Umbilical cord (tissue), 2 donors: ENCODE data around the gene HPCA. TPM values are rescaled to one million over a fixed set of nuclear protein-coding genes. Genes with fewer than 3 reads are reported as not detected.

Source experiments
- DNase-seq: peaks from one replicate; pipeline ENCODE4 v3.0.0-alpha.2; 2015; ENCODE audit warnings: low spot score
- total RNA-seq: library from RNA; depleted of rRNA; stranded (reverse); fragments of >200 nt; gene quantifications from one replicate; pipeline ENCODE4 v1.2.3, GENCODE V29; 2014; ENCODE audit warnings: low replicate concordance; ENCODE audit not compliant: insufficient read depth

Gene HPCA
- total RNA-seq, 1 donor from 2014 or later, result 1.7 TPM

DNA sequence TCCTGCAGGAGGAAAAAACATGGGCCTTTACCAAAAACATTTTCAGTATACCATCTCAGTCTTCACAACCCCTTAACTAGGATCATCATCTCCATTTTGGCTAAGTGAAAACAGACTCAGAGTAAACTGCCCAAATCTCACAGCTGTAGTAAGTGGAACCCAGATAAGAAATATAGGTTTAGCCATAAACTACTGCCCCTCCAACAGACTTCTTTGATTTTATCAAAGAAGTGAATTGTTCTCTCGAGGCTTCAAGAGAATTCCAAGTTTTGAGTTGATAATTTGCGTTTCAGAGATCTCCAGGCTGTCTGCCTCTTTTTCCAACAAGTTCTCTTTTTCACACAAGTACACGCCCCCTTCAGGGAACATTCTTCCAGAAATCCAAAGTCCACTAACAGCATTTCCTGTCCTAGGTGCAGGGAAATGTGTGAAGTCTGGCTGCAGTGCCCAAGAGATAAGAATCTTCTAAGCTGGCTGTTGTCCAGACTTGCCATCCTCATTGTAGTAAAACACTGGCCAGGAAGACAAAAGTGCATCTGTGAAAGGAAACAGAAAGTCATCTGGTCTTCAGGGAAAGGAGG, 47.5 kb downstream of the HPCA start:
- peak; percentile 47 for DNase-seq

DNA sequence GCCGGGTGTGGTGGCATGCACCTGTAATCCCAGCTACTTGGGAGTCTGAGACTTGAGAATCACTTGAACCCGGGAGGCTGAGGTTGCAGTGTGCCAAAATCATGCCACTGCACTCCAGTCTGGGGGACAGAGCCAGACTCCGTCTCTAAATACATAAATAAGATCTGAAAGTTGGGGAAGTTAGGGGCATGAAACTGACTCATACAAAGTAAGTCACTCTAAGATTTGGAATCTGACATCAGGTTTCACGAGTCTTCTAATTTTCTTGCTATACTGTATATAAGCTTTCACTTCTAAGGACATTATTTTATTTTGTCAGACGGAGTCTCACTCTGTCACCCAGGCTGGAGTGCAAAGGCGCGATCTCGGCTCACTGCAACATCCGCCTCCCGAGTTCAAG, 48.2 kb downstream of the HPCA start:
- no peak for DNase-seq

DNA sequence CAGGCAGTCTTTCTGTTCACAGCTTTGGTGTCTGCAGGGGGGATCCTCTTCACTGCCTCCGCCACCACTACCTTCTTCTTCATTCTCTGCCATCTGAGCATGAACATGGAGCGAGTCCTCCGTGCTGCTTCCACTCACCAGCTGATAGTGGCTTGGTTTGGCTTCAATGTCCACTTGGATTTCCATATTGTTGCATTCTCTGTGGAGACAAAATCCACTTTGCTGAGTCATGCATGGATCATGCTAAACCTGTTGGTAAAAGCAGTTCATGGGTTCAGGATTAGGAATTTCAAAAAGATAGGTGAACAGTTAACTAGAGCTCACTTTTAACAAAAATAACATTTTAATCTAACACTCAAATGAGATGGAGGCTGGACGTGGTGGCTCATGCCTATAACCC, 50.8 kb downstream of the HPCA start:
- no peak for DNase-seq

DNA sequence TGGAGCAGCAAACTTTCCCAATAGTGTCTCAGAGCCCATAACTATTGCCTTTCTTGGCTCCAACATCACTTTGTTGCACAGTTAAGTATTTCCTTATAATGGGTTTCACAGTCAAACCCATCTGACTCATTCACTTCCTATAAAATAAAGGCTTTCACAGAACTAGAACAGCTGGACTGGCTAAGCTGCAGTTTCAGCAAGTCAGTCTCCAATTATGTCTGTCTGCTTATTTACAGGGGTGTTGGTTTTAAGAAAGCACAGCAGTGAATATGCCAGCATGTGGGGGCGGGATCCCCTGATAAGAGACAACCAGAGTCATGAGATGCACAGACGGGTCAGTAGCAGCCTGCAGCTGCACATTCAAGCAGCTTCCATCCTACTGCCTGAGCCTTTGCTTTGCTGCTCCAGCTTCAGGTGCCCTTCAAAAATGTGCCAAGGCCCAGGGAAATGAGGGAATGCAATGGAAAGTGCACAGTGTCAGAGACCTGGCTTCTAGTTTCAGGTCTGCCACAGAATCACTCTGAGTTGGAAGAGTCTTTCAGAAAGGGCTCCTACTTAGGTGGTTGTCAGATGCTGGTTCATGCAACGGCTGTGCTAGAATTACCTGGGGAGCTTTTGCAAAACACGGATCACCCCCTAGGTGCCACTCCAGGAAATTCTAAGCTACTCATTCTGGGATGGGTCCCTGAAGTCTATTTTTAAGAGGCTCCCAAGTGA, 53.5 kb downstream of the HPCA start:
- peak; percentile 94 for DNase-seq

DNA sequence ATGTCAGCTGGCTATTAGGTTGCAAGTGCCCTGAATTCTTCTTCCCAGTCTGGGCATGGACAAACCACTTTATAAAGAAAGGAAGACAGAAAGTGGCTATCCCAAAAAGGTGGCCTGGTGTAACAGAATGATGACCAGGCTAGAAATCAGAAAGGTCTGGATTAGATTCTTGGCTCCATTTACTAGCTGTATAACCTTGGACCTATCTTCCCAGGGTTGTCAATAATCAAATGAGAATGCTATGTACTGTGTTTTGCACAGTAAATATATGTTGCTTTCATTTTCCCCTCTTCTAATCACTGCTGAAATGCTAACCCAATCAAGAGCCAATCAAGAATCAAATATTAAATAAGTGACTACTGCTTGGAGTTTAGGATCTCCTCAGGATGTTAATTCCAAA, 57.9 kb downstream of the HPCA start:
- DNase-seq, result no peak

Other genes starting within 250 kb of the HPCA start
- gene ZBTB8OS, start 235.9 kb upstream of the HPCA start, total RNA-seq, result 20.0 TPM
- 53.2 TPM for gene RBBP4, start 235.3 kb upstream of the HPCA start, total RNA-seq
- gene SYNC, start 183.7 kb upstream of the HPCA start, total RNA-seq, result 30.3 TPM
- gene YARS1, start 69.1 kb upstream of the HPCA start, total RNA-seq, result 71.3 TPM
- 32.0 TPM for gene S100PBP, start 68.8 kb upstream of the HPCA start, total RNA-seq
- 11.3 TPM for gene FNDC5, start 15.6 kb upstream of the HPCA start, total RNA-seq
- gene TMEM54, start 14.9 kb downstream of the HPCA start, total RNA-seq, result 21.7 TPM
- gene RNF19B, start 78.3 kb downstream of the HPCA start, total RNA-seq, result 12.3 TPM
- 82.6 TPM for gene AK2, start 150.4 kb downstream of the HPCA start, total RNA-seq
- 4.6 TPM for gene AZIN2, start 194.7 kb downstream of the HPCA start, total RNA-seq